ENCODE data around the gene RPL7L1.
"Not testable (repeated sequence)": the region's sequence is repeated elsewhere in the genome, so short reads cannot be mapped to it uniquely, and the experiment has no call there.

RPL7L1 gene

DNA sequence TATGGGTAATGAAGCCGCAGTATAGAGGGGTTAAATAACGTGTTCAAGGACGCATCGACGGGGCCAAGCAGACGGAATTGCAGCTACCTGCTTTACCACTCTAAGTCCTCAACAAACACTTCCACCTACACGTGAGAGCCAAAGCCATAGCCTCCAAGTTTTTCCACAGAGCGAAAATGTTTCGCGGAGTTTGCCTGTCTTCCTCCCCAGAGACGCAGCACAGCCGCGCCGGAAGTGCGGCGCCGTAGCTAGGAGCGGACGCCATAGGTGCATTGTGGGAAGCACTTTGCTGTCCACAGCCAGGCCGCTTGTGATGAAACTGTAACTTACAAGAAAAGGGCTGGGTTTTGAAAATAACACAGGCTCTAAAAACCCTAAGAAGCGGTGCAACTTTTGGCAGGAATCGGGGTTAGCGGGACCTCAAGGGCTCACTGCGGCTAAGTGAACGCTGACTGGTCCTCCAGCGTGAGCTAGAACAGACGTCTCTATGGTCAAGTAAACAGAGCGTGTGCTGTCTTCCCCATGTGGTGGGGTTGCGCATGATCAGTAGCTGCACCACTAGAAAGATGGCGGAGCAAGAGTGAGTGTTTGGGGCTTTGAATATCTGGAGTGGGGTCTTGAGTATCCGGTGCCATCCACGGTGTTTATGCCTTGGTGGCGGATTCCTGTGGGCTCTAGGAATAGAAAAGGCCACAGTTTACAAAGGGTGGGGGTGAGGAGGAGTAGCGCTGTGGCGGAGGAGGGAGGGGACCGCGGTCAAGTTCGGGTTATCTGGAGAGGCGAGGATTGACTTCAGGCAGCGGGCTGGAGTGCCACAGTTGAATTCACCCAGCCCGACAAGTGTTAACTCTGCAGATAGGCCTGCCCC, at the start of gene RPL7L1:
Gene RPL7L1, plus strand, starts transcription at position 245 of the 868 bp plus-strand sequence. Its CDS starts 295 bp downstream, at position 540.
- DNase-seq: peak; percentile 98

DNA sequence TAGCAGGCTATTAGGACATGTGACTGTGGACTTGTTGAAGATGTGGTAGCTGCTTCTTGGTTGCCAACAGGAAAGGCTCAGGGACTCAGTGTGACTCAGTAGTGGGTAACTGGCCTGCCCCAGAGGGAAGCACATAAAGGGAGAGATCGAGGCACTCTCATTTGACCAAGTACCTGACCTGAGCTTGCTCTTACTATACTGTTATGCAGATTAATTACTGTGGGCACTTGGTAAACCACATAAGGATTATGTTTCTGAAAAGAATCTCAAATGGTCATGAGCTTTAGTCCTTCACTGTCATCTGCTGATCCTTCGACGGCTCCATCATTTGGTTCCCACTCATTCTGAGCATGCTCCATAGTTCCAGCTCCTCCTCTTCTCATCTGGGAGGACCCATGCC, 48.2 kb upstream of the RPL7L1 start:
- DNase-seq: no peak

DNA sequence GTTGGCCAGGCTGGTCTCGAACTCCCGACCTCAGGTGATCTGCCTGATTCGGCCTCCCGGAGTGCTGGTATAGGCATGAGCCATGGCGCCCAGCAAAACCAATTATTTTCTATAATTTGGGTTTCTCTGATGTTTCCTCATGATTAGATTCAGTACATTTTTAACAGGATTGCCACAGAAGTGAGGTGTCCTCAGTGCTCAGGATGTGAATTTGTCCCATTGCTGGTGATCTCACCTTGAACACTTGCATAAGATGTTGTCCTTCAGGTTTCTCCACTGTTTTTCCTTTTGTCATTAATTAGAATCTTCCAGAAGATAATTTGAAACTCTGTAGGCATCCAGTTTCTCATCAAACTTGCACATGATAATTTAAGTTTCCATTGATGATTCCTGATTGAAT, 45.4 kb upstream of the RPL7L1 start:
- DNase-seq: no peak

DNA sequence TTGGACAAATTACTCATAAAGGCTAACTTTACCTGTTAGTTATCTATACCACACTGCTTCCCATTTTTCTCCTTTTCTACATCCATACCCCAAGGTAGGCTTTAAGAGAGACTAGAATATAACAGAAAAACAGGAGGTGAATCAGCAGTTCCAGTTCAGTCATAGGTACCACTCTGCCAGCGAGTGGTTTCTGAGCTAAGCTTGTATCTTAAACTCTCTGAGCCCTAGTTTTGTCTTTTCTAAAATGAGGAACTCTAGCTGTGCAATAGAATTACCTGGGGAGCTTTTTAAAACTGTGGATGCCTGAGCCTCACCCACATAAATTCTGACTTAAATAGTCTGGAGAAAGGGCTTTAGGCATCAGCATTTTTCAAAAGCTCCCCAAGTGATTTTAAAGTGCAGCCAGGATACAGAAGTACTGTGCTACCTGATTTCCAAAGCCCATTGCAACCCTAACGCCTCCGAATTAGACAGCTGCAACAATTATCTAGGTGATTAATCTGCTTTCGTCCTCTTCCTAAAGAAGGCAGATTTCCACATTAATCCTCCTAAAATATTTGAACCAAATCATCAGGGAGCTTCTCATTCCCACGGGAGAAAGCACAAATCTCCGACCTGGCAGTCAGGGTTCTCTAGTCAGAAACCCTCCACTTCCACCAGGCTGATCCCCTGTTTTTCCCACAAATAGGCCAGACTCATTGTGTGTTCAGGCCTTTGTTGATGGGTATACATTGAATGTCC, 37.4 kb upstream of the RPL7L1 start:
- DNase-seq: no peak

DNA sequence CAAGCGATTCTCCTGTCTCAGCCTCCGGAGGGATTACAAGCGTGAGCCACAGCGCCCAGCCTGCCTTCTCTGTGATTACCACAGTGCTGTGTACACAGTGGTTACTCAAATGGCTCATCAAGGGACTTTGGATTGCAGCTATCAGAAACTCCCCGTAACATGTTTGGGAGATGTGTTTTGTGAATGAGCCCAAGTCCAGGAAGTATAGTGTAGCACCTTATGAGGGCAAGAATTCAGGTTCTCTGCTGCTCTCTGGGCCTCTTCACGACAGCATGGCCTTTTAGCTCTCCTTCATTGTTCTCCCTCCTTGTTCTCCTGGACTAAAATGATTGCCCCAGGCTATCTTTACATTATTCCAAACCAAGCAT, 34.1 kb upstream of the RPL7L1 start:
- no peak for DNase-seq

DNA sequence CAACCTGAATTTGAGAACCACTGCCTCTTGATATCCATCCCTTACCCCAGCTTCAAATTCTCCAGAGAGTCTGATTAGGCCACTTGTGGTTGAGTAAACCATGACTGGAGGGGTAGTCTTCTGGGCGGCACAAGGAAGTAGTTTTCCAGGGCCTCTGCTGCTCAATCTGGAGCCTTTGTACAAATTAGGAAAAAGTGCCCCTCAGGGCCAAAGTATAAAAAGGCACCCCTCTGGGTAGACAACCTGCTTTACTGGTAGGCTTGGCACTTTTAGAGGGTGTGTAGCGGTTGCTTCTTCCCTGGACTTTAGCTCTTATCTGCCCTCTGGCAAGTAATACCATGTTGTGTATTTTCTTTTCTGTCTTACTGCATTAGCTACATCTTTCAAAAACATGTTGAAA, 32.9 kb upstream of the RPL7L1 start:
- no peak for DNase-seq

DNA sequence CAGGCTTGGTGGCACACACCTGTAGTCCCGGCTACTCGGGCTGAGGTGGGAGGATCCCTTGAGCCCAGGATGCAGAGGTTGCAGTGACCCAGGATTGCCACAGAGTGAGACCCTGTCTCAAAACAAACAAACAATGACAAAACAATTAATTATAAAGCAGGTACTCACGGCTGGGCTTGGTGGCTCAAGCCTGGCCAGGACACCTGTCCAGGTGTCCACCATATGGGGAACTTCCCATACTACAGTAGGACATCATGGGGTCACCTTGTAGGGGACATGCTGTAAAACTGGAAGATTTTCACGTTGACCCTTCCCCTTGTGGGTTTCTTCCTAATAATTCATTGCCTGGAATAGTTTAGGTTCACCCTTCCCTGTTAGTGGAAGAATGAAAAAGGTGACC, 30.7 kb upstream of the RPL7L1 start:
- DNase-seq: no peak

DNA sequence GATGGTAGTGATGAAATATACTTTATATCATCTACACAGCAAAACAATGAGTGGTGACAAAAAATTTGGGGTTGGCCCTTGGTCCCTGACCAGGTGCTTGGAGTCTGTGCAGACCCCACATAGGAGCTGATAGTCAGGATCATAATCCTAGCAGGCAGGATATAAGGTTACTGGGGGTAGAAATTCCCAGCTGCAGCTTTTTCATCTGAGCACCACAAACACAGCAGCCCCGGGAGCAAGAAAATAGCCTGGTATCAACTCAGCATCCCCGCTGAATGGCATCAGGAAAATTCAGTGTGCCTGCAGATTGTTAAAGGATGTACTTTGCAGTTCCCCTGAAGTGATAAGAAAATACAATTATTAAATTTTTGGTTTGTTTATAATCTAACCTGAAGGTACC, 27.8 kb upstream of the RPL7L1 start:
- no peak for DNase-seq

DNA sequence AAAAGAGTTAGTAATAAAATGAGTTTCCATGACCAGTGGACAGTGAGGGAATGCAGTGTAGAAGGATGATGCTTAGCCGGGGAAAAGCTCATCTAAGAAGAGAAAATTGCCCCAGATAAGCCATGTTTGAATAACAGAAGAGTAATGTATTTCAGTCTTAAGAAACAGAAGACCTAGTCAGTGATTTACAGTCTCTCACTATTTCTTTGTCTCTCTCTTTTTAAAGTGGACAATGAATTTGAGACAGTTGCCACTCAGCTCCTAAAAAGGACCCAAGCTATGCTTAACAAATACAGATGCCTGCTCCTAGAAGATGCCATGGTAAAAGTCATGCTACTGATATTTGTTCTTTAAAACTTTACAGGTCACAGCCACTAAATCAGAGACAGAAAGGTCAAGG, 19.4 kb upstream of the RPL7L1 start:
- DNase-seq: no peak

DNA sequence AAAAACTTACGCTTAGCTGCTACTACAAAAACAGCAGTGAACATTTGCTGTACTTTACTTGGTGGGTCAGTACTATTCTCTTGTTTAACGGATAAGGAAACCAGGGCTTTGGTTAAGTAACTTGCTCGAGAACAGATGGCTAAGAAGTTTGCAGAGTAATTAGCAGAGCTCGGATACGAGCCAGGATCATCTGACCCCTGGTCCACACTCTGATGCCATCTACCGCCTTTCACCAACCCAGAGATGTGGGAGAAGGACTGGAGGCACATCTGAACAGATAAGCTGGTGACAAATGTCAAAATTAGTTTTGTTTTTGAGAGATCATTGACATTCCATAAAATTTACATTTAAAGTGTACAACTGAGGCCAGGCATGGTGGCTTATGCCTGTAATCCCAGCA, 18.9 kb upstream of the RPL7L1 start:
- no peak for DNase-seq

DNA sequence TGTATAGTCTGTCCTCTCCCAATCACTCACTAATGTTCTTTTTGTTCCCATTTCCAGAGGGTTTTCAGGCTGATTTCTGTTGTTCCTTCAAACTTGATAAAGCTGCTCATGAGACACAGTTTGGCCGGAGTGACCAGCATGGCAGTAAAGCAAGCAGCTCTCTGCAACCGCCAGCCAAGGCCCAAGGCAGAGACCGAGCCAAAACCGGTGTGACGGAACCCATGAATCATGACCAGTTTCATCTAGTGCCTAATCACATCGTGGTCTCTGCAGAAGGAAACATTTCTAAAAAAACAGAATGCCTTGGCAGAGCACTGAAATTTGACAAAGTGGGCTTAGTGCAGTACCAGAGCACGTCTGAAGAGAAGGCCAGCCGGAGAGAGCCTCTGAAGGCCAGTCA, 14.8 kb upstream of the RPL7L1 start:
- DNase-seq: no peak

DNA sequence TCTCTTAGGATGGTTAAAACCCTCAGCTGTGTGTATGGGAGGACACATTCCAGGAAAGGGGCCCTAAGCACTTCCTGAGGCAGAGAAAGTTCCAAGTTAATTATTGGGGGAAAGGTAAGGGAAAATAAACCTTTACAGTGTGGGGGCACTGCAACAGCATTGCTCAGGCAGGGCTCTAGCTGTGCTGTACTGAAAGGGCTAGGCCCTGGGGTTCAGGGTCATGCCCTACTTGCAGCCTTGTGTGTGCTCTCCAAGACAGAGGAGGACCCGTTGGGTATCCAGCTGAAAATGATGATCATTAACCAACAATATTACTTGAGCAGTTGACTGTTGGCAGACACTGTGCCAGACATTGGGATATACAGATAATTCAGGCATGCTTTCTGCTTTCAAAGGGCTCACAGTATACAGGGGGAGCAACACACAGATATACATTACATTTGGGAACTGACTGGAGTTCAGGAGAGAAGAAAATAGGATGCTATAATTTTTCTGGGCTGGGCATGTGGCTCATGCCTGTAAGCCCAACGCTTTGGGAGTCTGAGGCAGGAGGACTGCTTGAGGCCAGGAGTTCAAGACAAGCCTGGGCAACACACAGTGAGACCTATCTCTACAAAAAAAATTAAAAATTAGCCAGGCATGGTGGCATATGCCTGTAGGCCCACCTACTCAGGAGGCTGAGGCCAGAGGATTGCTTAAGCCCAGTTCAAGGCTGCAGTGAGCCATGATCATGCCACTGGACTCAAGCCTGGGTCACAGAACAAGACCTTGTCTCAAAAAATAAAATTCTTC, 9.1 kb upstream of the RPL7L1 start:
- DNase-seq: no peak

DNA sequence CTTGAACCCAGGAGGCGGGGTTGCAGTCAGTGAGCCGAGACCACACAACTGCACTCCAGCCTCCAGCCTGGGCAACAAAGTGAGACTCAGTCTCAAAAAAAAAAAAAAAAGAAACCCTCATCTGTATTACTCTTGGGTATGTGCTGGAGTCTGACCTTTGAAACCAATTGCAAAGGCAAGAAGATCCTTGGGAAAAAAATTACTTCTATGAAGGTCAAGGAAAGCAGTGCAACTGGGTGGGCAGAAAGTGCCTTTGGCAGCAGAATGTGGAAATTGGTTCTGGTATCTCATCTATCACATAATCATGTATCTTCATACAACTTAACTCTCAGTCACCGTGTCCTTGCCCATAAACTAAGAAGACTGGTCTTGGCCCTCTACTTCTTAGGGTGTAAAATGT, 7.7 kb upstream of the RPL7L1 start:
- DNase-seq: no peak

DNA sequence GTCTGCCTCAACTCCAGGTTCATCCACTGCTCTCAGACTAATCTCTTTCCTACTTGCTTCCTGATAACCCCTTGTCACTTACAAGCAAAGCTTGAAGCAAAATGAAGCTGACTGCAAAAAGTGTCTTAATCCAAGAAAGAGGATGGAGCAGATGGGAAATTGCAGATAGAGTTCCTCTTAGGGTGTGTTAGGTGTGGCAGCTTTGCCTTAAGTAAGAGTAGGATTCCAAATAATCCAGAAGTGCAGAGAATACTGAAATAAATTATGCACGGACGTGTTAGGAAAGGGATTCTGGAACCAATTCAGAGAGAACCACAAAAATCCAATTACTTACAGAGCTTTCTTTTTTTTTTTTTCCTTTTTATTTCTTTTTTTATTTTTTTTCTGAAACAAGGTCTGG, 6.1 kb upstream of the RPL7L1 start:
- no peak for DNase-seq

DNA sequence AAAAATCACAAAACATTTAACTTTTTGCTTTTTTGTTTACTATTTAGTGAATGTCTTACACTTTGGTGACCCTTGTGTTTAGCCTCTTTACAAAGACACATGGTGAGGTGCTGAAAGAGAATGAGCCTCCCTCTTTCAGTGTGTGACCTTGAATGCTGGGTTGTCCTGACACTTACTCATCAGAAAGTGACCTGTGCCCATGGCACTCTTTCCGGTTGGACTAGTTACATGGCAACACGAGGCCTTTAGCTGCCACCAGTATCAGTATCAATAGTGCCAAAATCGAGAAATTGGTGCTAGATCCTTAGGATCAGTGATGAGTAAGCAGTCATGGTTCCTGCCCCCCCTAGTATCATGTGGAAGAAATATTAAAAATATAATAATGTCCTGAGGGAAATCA, 1.7 kb upstream of the RPL7L1 start:
- peak; percentile 33 for DNase-seq

DNA sequence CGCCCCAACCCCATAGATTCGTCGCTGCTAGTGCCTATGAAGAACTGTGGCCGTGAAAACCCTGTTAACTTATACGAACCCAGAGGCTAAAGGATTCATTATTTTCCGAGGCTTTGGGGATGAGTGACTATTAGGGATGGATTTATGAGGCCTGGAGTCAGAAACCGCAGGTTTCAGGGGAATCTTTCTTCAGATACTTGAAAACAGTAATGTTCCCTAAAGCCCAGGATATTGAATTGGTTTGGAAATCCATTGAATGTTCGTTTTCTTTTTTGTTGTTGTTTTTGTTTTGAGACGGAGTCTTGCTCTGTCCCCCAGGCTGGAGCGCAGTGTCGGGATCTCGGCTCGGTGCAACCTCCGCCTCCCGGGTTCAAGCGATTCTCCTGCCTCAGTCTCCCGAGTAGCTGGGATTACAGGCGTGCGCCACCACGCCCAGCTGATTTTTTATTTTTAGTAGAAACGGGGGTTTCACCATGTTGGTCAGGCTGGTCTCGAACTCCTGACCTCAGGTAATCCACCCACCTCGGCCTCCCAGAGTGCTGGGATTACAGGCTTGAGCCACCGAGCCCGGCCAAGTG, 913 bp downstream of the RPL7L1 start:
- not testable (repeated sequence) for DNase-seq

DNA sequence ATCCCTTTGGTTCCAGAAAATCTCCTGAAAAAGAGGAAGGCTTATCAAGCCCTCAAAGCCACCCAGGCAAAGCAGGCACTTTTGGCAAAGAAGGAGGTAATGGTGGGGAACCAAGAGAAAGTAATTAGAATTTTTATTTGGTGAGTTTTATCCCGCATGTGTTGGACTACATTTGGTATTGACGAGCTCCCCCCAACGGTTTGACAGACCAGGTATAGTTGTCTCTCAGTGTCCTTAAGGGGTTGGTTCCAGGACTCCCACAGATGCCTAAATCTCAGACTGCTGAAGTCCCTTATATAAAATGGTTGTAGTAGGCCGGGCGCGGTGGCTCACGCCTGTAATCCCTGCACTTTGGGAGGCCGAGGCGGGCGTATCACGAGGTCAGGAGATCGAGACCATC, 1.5 kb downstream of the RPL7L1 start:
- not testable (repeated sequence) for DNase-seq

DNA sequence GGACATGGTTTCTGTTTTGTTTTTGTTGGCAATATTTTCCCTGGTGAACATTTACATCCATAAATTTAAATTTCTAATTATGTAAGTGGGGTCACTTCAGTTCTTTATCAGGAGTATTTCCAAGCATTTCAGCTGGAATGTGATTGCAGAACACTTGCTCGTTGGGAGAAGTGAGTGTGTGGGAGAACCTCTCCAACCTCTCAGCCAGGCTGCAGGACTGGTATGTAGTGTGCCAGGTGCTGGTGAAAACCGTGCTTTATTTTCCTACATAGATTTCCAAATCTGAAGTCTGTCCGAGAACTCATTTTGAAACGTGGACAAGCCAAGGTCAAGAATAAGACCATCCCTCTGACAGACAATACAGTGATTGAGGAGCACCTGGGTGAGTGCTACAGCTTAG, 6.3 kb downstream of the RPL7L1 start:
- DNase-seq: no peak

DNA sequence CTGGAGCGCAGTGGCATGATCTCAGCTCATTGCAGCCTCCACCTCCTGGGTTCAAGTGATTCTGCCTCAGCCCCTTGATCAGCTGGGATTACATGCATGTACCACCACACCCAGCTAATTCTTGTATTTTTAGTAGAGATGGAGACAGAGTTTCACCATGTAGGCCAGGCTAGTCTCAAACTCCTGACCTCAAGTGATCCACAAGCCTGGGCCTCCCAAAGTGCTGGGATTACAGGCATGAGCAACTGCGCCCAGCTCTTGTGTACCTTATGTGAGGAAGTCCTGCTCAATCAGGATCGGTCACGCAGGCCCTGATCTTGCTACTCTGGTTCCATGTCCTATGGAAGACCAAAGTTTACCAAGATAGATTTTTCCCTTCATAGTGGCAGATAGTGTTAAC, 8.8 kb downstream of the RPL7L1 start:
- not testable (repeated sequence) for DNase-seq

DNA sequence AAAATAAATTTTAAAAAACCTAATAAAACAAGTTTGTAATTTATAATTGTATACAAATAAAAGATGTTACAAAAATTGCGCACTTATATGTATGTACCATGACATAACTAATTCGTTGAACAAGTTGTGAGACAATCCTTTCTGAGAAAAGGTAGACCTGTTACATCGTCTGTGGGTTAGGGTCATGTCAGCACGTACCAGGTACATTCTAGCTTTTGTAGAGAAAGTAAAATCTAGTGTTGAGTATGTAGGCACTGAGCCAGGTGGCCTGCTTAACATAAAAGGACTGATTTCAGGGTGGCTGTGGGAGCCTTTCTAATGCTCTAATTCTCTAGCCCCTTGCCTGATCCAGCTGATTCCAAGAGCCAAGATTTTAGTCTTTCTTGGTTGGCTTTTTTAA, 10.4 kb downstream of the RPL7L1 start:
- DNase-seq: no peak

DNA sequence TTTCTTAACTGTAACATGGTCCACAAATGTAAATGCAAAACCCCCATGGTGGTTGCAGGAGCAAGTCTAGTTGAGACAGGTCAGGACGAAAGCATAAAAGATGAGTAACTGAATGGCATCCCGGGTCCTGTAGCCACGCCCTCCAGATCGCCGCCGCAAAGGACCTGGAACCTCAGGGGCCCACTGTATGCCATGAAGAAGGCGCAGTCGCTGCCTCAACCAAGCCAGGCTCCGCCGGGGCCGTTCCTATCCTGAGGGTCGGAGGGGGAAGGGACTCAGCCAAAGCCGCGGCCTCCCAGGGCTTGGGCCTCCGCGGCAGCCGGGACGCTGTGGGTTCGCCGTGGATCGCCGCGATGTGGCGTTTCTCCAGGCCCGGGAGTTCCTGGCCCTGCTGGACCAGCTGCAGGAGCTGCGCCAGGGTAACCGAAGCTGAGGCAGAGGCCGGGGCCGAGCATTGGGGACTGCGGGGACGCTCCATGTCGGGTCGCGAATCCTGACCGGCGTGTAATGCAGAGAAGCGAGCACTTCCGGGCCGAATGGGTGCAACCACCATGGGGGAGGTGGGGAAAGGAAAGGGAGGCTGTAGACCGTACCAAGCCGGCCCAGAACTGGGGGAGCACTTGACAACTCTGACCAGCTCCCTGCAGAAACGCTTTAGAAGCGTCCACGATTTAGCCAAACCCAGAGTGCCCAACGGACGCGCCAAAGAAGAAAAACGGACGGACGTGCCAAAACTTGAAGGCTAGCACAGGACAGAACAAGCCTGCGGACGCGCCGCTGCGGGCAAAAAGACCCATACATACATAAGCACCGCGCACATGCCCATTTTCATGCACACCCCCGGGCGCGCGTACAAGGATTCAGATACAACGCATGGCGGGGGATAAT, 11.1 kb downstream of the RPL7L1 start:
- DNase-seq: peak; percentile 98

DNA sequence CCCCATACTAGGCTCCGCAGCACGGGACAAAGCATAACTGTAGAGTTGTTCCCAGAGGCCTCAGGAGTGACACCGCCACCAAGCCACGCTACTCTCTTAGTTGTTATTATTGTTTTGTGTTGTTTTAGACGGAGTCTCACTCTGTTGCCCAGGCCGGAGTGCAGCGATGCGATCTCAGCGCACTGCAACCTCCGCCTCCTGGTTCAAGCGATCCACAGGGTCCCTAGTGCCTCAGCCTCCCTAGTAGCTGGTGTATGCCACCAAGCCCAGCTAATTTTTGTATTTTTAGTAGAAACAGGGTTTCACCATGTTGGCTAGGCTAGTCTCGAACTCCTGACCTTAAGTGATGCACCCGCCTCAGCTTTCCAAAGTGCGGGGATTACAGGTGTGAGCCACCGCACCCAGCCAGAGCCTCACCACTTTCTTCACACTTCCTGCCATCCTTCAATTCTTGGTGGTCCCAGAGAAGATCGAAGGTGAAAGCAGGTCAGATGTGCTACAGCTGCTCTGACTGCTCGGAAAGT, 11.8 kb downstream of the RPL7L1 start:
- no peak for DNase-seq

Data from OCI-M1 (cell line).